BLaER1 treated with 17β-estradiol and CSF1 and Interleukin-3, amounts not matched to agents 10 nM and 100 nM (cell line): ENCODE results near the gene MORN4.

Source experiments
- H3K27ac ChIP-seq, 11 experiments: shearing (Covaris generic); formaldehyde crosslinking; 2 replicates each; pipeline ENCODE4 v1.8.1; 2022
- H3K27me3 ChIP-seq, 11 experiments: shearing (Covaris generic); formaldehyde crosslinking; 2 replicates each; pipeline ENCODE4 v1.8.1; 2022
- H3K36me3 ChIP-seq, 11 experiments: shearing (Covaris generic); formaldehyde crosslinking; 2 replicates each; pipeline ENCODE4 v1.8.1; 2022
- H3K4me1 ChIP-seq, 10 experiments: shearing (Covaris generic); formaldehyde crosslinking; 2 replicates each; pipeline ENCODE4 v1.8.1; 2022
- H3K4me2 ChIP-seq, 11 experiments: shearing (Covaris generic); formaldehyde crosslinking; 2 replicates each; pipeline ENCODE4 v1.8.1; 2022
- H3K4me3 ChIP-seq, 10 experiments: shearing (Covaris generic); formaldehyde crosslinking; 2 replicates each; pipeline ENCODE4 v1.8.1; 2022
- H3K9ac ChIP-seq, 11 experiments: shearing (Covaris generic); formaldehyde crosslinking; 2 replicates each; pipeline ENCODE4 v1.8.1; 2022
- H3K9me3 ChIP-seq, 11 experiments: shearing (Covaris generic); formaldehyde crosslinking; replicated peaks in 1 of 11; 2 replicates each; pipeline ENCODE4 v1.8.1; 2022
- H4K20me1 ChIP-seq, 11 experiments: shearing (Covaris generic); formaldehyde crosslinking; 2 replicates each; pipeline ENCODE4 v1.8.1; 2022
- Cebpa-rat ChIP-seq, 11 experiments: shearing (Covaris generic); IDR thresholded peaks; 2 replicates each; pipeline ENCODE4 v1.8.1; 2022

Gene MORN4

GRCh38 chr10:97632949-97633884, at the start of gene MORN4:
TSS of gene MORN4 (minus strand) at chr10:97633500. CDS start at chr10:97619653, 13,847 bp downstream.
- Histone ChIP-seq H3K27ac (no peak within 1 kb of the TSS), H3K4me1 (peaks cover 0 to 2% (median 0%) of the 10 kb centered on the region in 10 experiments; a peak in 1 of 20 replicates), H3K4me3 (no peak within 1 kb of the TSS), H3K27me3 (no peaks in the 10 kb centered on the region), H4K20me1 (no peaks in the 10 kb centered on the region), H3K4me2 (no peak within 1 kb of the TSS), H3K36me3 (no peaks in the 10 kb centered on the region), H3K9ac (no peak within 1 kb of the TSS), H3K9me3 (peaks cover 0 to 11% (median 8%) of the 10 kb centered on the region in 11 experiments; a peak in 10 of 22 replicates)
- no peak for TF ChIP-seq Cebpa-rat (IDR thresholded peaks at IDR 0.05)

GRCh38 chr10:97682042-97682441, 48.7 kb upstream of the MORN4 start:
- Histone ChIP-seq H3K9me3 (no peaks in the 10 kb centered on the region), H3K4me2 (peak overlapping the region in 2 of 11 experiments; percentile 89 to 97; a peak in 4 of 22 replicates), H3K4me1 (peaks cover 37 to 72% (median 42%) of the 10 kb centered on the region in 10 experiments), H3K27ac (no peak overlapping the region), H3K4me3 (no peak overlapping the region), H3K9ac (peak overlapping the region in 1 of 11 experiments; percentile 88; a peak in 2 of 22 replicates), H3K27me3 (no peaks in the 10 kb centered on the region), H4K20me1 (peaks cover 0 to 91% (median 0%) of the 10 kb centered on the region in 11 experiments; a peak in 8 of 22 replicates), H3K36me3 (peaks cover 0 to 41% (median 0%) of the 10 kb centered on the region in 11 experiments; a peak in 7 of 22 replicates)
- TF ChIP-seq Cebpa-rat (IDR thresholded peaks at IDR 0.05): no peak

- no peak overlapping the region for H3K4me2 ChIP-seq
- no peak overlapping the region for H3K9ac ChIP-seq
- TF ChIP-seq Cebpa-rat (IDR thresholded peaks at IDR 0.05): no peak
- peaks cover 0 to 63% (median 15%) of the 10 kb centered on the region in 11 experiments; a peak in 19 of 22 replicates for H3K36me3 ChIP-seq
- H3K27me3 ChIP-seq: no peaks in the 10 kb centered on the region
- H3K4me1 ChIP-seq: peaks cover 18 to 66% (median 23%) of the 10 kb centered on the region in 10 experiments
- no peaks in the 10 kb centered on the region for H3K9me3 ChIP-seq
- H4K20me1 ChIP-seq: peaks cover 0 to 93% (median 0%) of the 10 kb centered on the region in 11 experiments; a peak in 8 of 22 replicates
- no peak overlapping the region for H3K4me3 ChIP-seq
- H3K27ac ChIP-seq: no peak overlapping the region
Measured at GRCh38 chr10:97679594-97679993, 46.3 kb upstream of the MORN4 start.

- no peaks in the 10 kb centered on the region for H3K27me3 ChIP-seq
- H3K4me1 ChIP-seq: peaks cover 8 to 47% (median 10%) of the 10 kb centered on the region in 10 experiments
- H4K20me1 ChIP-seq: peaks cover 0 to 93% (median 0%) of the 10 kb centered on the region in 11 experiments; a peak in 7 of 22 replicates
- H3K9me3 ChIP-seq: no peaks in the 10 kb centered on the region
- peak overlapping the region in 6 of 11 experiments; percentile 2 to 36 (median 7); a peak in 5 of 22 replicates for H3K9ac ChIP-seq
- peak overlapping the region in 10 of 11 experiments; percentile 8 to 68 (median 34); a peak in 16 of 22 replicates for H3K4me2 ChIP-seq
- no peak overlapping the region for H3K4me3 ChIP-seq
- H3K27ac ChIP-seq: peak overlapping the region in 2 of 11 experiments; percentile 8 to 64; a peak in 4 of 22 replicates
- TF ChIP-seq Cebpa-rat (IDR thresholded peaks at IDR 0.05): no peak
- peaks cover 0 to 89% (median 28%) of the 10 kb centered on the region in 11 experiments; a peak in 19 of 22 replicates for H3K36me3 ChIP-seq
Measured at GRCh38 chr10:97676770-97677581, 43.7 kb upstream of the MORN4 start.

- Histone ChIP-seq H3K4me1 (peaks cover 8 to 34% (median 10%) of the 10 kb centered on the region in 10 experiments), H3K27ac (no peak overlapping the region), H3K36me3 (peaks cover 0 to 98% (median 28%) of the 10 kb centered on the region in 11 experiments; a peak in 19 of 22 replicates), H3K4me3 (no peak overlapping the region), H3K4me2 (no peak overlapping the region), H3K27me3 (no peaks in the 10 kb centered on the region), H4K20me1 (peaks cover 0 to 92% (median 0%) of the 10 kb centered on the region in 11 experiments; a peak in 7 of 22 replicates), H3K9me3 (no peaks in the 10 kb centered on the region), H3K9ac (peak overlapping the region in 1 of 11 experiments; percentile 41; a peak in 2 of 22 replicates)
- no peak for TF ChIP-seq Cebpa-rat (IDR thresholded peaks at IDR 0.05)
Measured at GRCh38 chr10:97675222-97675621, 41.9 kb upstream of the MORN4 start.

GRCh38 chr10:97673736-97674525, 40.6 kb upstream of the MORN4 start:
- Histone ChIP-seq H3K9ac (peak overlapping the region in 1 of 11 experiments; percentile 24; a peak in 2 of 22 replicates), H3K4me1 (peaks cover 8 to 31% (median 10%) of the 10 kb centered on the region in 10 experiments), H3K9me3 (no peaks in the 10 kb centered on the region), H3K27ac (no peak overlapping the region), H3K36me3 (peaks cover 6 to 98% (median 33%) of the 10 kb centered on the region in 11 experiments; a peak in 19 of 22 replicates), H3K27me3 (no peaks in the 10 kb centered on the region), H4K20me1 (peaks cover 0 to 90% (median 0%) of the 10 kb centered on the region in 11 experiments; a peak in 5 of 22 replicates), H3K4me2 (0 out of 22 replicates have a peak overlapping the region, but pooled peaks of 1 of the 11 experiments have one; percentile 5), H3K4me3 (no peak overlapping the region)
- no peak for TF ChIP-seq Cebpa-rat (IDR thresholded peaks at IDR 0.05)

GRCh38 chr10:97669571-97669970, 36.3 kb upstream of the MORN4 start:
- no peak overlapping the region for H3K4me3 ChIP-seq
- H3K27me3 ChIP-seq: no peaks in the 10 kb centered on the region
- H3K36me3 ChIP-seq: peaks cover 14 to 100% (median 40%) of the 10 kb centered on the region in 11 experiments; a peak in 18 of 22 replicates
- peaks cover 0 to 11% (median 2%) of the 10 kb centered on the region in 10 experiments; a peak in 5 of 20 replicates for H3K4me1 ChIP-seq
- no peak overlapping the region for H3K27ac ChIP-seq
- no peak for TF ChIP-seq Cebpa-rat (IDR thresholded peaks at IDR 0.05)
- no peak overlapping the region for H3K9ac ChIP-seq
- H3K4me2 ChIP-seq: no peak overlapping the region
- peaks cover 0 to 75% (median 0%) of the 10 kb centered on the region in 11 experiments; a peak in 4 of 22 replicates for H4K20me1 ChIP-seq
- H3K9me3 ChIP-seq: no peaks in the 10 kb centered on the region
